GM12864 (cell line): ENCODE results near the gene PHOX2B.

ENCODE experiments used
- DNase-seq: peaks from one replicate; pipeline ENCODE4 v3.0.0-alpha.2; 2011; ENCODE audit warnings: low read depth
- H3K4me3 ChIP-seq: 2 replicates; pipeline ENCODE4 v1.5.1; 2011; ENCODE audit warnings: mild to moderate bottlenecking, low read depth, low read length, control low read depth
- CTCF ChIP-seq: IDR thresholded peaks from 2 replicates; pipeline ENCODE4 v1.5.1; 2011; ENCODE audit warnings: low read depth, mild to moderate bottlenecking, moderate library complexity, low read length, control low read depth, inconsistent platforms; ENCODE audit errors: missing control alignments

The PHOX2B gene

GRCh38 chr4:41748074-41748570 is 403 bp downstream of the PHOX2B start:
- TF ChIP-seq CTCF, result no peak
- H3K4me3 ChIP-seq, result no peak overlapping the region
- no peak for DNase-seq

GRCh38 chr4:41747230-41748055 is 1.1 kb downstream of the PHOX2B start:
- DNase-seq, result no peak
- no peak overlapping the region for H3K4me3 ChIP-seq

GRCh38 chr4:41746440-41747229 is 1.9 kb downstream of the PHOX2B start:
- no peak for TF ChIP-seq CTCF
- H3K4me3 ChIP-seq, result no peak overlapping the region
- no peak for DNase-seq

More at GRCh38 chr4:41747230-41748055, 1.1 kb downstream of the PHOX2B start:
- TF ChIP-seq CTCF, result no peak

- no peak overlapping the region for H3K4me3 ChIP-seq
- no peak for TF ChIP-seq CTCF
- DNase-seq, result no peak
Observed at GRCh38 chr4:41746025-41746439, 2.5 kb downstream of the PHOX2B start.

GRCh38 chr4:41745292-41746024 is 3.1 kb downstream of the PHOX2B start:
- no peak for DNase-seq
- no peak for TF ChIP-seq CTCF
- no peak overlapping the region for H3K4me3 ChIP-seq

- no peak for TF ChIP-seq CTCF
- no peak overlapping the region for H3K4me3 ChIP-seq
- DNase-seq, result no peak
Observed at GRCh38 chr4:41744572-41745291, 3.8 kb downstream of the PHOX2B start.
